Endothelial cell of umbilical vein (primary cell): ENCODE results near the gene RABL3.

Experiments used
- CTCF ChIP-seq, 2 donors: IDR thresholded peaks; 1 replicate in 1 of 2; 2 replicates in 1 of 2; pipeline ENCODE4 v1.5.1; 2011; ENCODE audit warnings: low read length in 2 of 2, mild to moderate bottlenecking in 2 of 2, moderate library complexity in 2 of 2, control low read depth in 1 of 2, inconsistent platforms in 1 of 2, low read depth in 1 of 2; ENCODE audit not compliant: insufficient read depth in 1 of 2; ENCODE audit errors: extremely low read depth in 1 of 2
- EZH2 ChIP-seq: IDR thresholded peaks from 2 replicates; pipeline ENCODE4 v1.6.1; 2012; ENCODE audit warnings: borderline replicate concordance, low read depth, mild to moderate bottlenecking, moderate library complexity, low read length, inconsistent platforms; ENCODE audit not compliant: severe bottlenecking
- FOS ChIP-seq: IDR thresholded peaks from 2 replicates; pipeline ENCODE4 v1.6.1; 2011; ENCODE audit warnings: mild to moderate bottlenecking, low read length, moderate library complexity, borderline replicate concordance; ENCODE audit not compliant: insufficient read depth
- JUN ChIP-seq: IDR thresholded peaks from 2 replicates; pipeline ENCODE4 v1.6.1; 2011; ENCODE audit warnings: borderline replicate concordance, low read depth; ENCODE audit not compliant: insufficient read length, insufficient read depth
- MAX ChIP-seq: IDR thresholded peaks from 2 replicates; pipeline ENCODE4 v1.6.1; 2011; ENCODE audit not compliant: insufficient read depth, insufficient read length
- MYC ChIP-seq: IDR thresholded peaks from one replicate; pipeline ENCODE4 v1.6.1; 2011; ENCODE audit warnings: mild to moderate bottlenecking, low read depth, low read length
- POLR2A ChIP-seq: IDR thresholded peaks from 2 replicates; pipeline ENCODE4 v1.6.1; 2012; ENCODE audit warnings: low read depth, mild to moderate bottlenecking, control low read depth, low read length
- POLR2AphosphoS5 ChIP-seq: IDR thresholded peaks from 2 replicates; pipeline ENCODE4 v1.6.1; 2012; ENCODE audit warnings: low read depth, mild to moderate bottlenecking, control low read depth, low read length, moderate library complexity; ENCODE audit not compliant: insufficient read depth

DNA sequence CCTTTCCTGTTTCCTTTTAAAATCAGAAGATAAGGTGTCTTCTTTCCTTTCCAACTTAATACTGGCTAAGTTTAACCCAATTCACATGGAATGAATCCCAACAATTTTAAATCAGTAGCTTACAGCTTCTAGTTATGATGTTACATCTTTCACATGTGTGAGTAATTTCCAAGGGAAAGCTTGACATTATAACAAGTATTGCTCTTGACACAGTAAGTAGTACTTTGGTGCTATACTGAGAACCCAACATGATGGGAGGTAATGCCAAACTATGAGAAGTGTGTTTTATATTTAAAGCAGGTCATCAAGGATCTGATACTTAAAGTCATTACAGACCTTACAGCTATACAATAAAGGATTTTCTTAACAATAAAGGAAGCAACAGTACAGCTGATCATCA is 29.1 kb downstream of the RABL3 start:
- TF ChIP-seq CTCF (IDR thresholded peaks at IDR 0.05; ENCODE audit: extremely low read depth in 1 of 2, insufficient read depth in 1 of 2, low read depth in 1 of 2, low read length in 2 of 2): no peak
- TF ChIP-seq POLR2AphosphoS5: no peak
- TF ChIP-seq JUN: no peak
- no peak for TF ChIP-seq EZH2
- TF ChIP-seq POLR2A: no peak
- no peak for TF ChIP-seq FOS
- TF ChIP-seq MAX: no peak
- no peak for TF ChIP-seq MYC
